A549 (cell line): ENCODE results near the gene CEMIP2.

Experiments used
- CHD2 ChIP-seq: fragments of 150-350 bp; IDR thresholded peaks from 2 replicates; pipeline ENCODE4 v1.6.1; 2014; ENCODE audit warnings: low read length; ENCODE audit not compliant: partially characterized antibody
- CTCF ChIP-seq: fragments of >200 bp; sonication (Bioruptor Twin); formaldehyde crosslinking; IDR thresholded peaks from 3 replicates; pipeline ENCODE4 v1.5.1; 2016
- EP300 ChIP-seq, 2 experiments: fragments of >200 bp; sonication (Bioruptor Twin); formaldehyde crosslinking; IDR thresholded peaks; 2 replicates in 1 of 2; 3 replicates in 1 of 2; pipeline ENCODE4 v1.6.1; 2016 to 2017
- FOSL2 ChIP-seq, 2 experiments: fragments of 450-650 bp in 1 of 2; fragments of >200 bp in 1 of 2; sonication (Bioruptor Twin) in 1 of 2; formaldehyde crosslinking; IDR thresholded peaks; 2 replicates each; pipeline versions ENCODE4 v1.5.0 to v1.6.1; 2016 to 2020; ENCODE audit warnings: mild to moderate bottlenecking in 1 of 2, moderate library complexity in 1 of 2
- HEYL ChIP-seq: fragments of 250-450 bp; sonication (Bioruptor Pico); IDR thresholded peaks from 2 replicates; pipeline ENCODE4 v1.8.0; 2021; ENCODE audit warnings: mild to moderate bottlenecking, moderate library complexity
- JUNB ChIP-seq: fragments of >200 bp; sonication (Bioruptor Twin); formaldehyde crosslinking; IDR thresholded peaks from 2 replicates; pipeline ENCODE4 v1.6.1; 2016
- MAFK ChIP-seq: fragments of 450-650 bp; IDR thresholded peaks from 2 replicates; pipeline ENCODE4 v1.6.1; 2014; ENCODE audit not compliant: partially characterized antibody
- MAX ChIP-seq: IDR thresholded peaks from 2 replicates; pipeline ENCODE4 v1.6.1; 2012
- POLR2A ChIP-seq: IDR thresholded peaks from 2 replicates; pipeline ENCODE4 v1.6.1; 2012; ENCODE audit warnings: mild to moderate bottlenecking, low read length
- RCOR1 ChIP-seq: fragments of 150-350 bp; IDR thresholded peaks from 2 replicates; pipeline ENCODE4 v1.6.1; 2014; ENCODE audit warnings: antibody characterized with exemption, low read length, low read depth
- RFX5 ChIP-seq: fragments of 450-650 bp; IDR thresholded peaks from 2 replicates; pipeline ENCODE4 v1.7.1; 2014; ENCODE audit warnings: antibody characterized with exemption, mild to moderate bottlenecking, moderate library complexity
- RNF2 ChIP-seq: fragments of 200-600 bp; sonication (generic); IDR thresholded peaks from 2 replicates; pipeline ENCODE4 v1.6.1; 2016; ENCODE audit warnings: low read depth, mild to moderate bottlenecking, antibody characterized with exemption, moderate library complexity, borderline replicate concordance
- SMC3 ChIP-seq: fragments of >200 bp; sonication (Bioruptor Twin); formaldehyde crosslinking; IDR thresholded peaks from 3 replicates; pipeline ENCODE4 v1.6.1; 2018; ENCODE audit warnings: inconsistent platforms
- TP53 ChIP-seq: fragments of 250-450 bp; sonication (Bioruptor Pico); IDR thresholded peaks from 2 replicates; pipeline ENCODE4 v1.5.0; 2021; ENCODE audit warnings: mild to moderate bottlenecking, moderate library complexity

- TF ChIP-seq CTCF = no peak
- no peak for TF ChIP-seq RCOR1
- no peak for TF ChIP-seq POLR2A
- TF ChIP-seq RFX5 = no peak
- no peak for TF ChIP-seq EP300 (IDR thresholded peaks at IDR 0.05)
- no peak for TF ChIP-seq CHD2
- no peak for TF ChIP-seq HEYL (CRISPR knock-in tag)
- TF ChIP-seq JUNB = no peak
- no peak for TF ChIP-seq SMC3
- TF ChIP-seq MAFK = no peak
- no peak for TF ChIP-seq RNF2
- TF ChIP-seq MAX = no peak
- no peak for TF ChIP-seq FOSL2 (IDR thresholded peaks at IDR 0.05)
- no peak for TF ChIP-seq FOSL2 (CRISPR knock-in tag; IDR thresholded peaks at IDR 0.05)
- TF ChIP-seq TP53 = no peak
These were observed 23.4 kb downstream of the CEMIP2 start for GRCh38 chr9:71744754-71745521.
